T-cell (primary cell): ENCODE data around the gene CHD1. TPM values are rescaled to one million over a fixed set of nuclear protein-coding genes. Genes with fewer than 3 reads are reported as not detected.

Experiments used
- ATAC-seq, 4 experiments: fragments of 200-7000 bp in 3 of 4; fragments of 150-1000 bp in 1 of 4; cut with Tn5 transposase; replicated peaks in 1 of 4; 1 replicate in 3 of 4; 2 replicates in 1 of 4; pipeline ENCODE4 v1.10.0; 2021; ENCODE audit warnings: moderate library complexity in 3 of 4, mild to moderate bottlenecking in 2 of 4, moderate number of reproducible peaks in 1 of 4
- CTCF ChIA-PET, 2 donors: fragments of 300-600 bp; sonication (Branson Sonifier 250); formaldehyde crosslinking; loops; one replicate each; lab custom pipeline; 2022; ENCODE audit warnings: antibody characterized with exemption in 2 of 2; lab: Charles Lee
- POLR2A ChIA-PET, 2 donors: fragments of 300-600 bp; sonication (Branson Sonifier 250); formaldehyde crosslinking; loops; one replicate each; lab custom pipeline; 2022; ENCODE audit warnings: antibody characterized with exemption in 2 of 2; lab: Charles Lee
- DNase-seq, 35 experiments: peaks; one replicate each; pipeline versions ENCODE4 v3.0.0 to v3.0.0-alpha.2; 2013 to 2023
- H3K27ac ChIP-seq: one replicate; pipeline ENCODE4 v1.5.1; 2013; ENCODE audit warnings: low read length
- H3K27me3 ChIP-seq, 2 experiments: replicated peaks in 1 of 2; 1 replicate in 1 of 2; 2 replicates in 1 of 2; pipeline versions ENCODE4 v1.6.1 to v1.7.0; 2013; ENCODE audit warnings: low read length in 1 of 2, mixed read lengths in 1 of 2; ENCODE audit not compliant: control insufficient read depth in 2 of 2, insufficient read depth in 2 of 2; ENCODE audit errors: extremely low read depth in 1 of 2
- H3K36me3 ChIP-seq, 2 donors: 1 replicate in 1 of 2; 2 replicates in 1 of 2; pipeline versions ENCODE4 v1.6.1 to v1.7.0; 2013; ENCODE audit warnings: low read length in 1 of 2; ENCODE audit not compliant: control insufficient read depth in 2 of 2, insufficient read depth in 1 of 2; ENCODE audit errors: extremely low read depth in 1 of 2
- H3K4me1 ChIP-seq, 2 experiments: 1 replicate in 1 of 2; 2 replicates in 1 of 2; pipeline versions ENCODE4 v1.6.1 to v1.7.0; 2013; ENCODE audit warnings: low read length in 2 of 2, mixed read lengths in 1 of 2; ENCODE audit not compliant: insufficient read depth in 2 of 2, control insufficient read depth in 1 of 2; ENCODE audit errors: extremely low read depth in 1 of 2
- H3K4me3 ChIP-seq, 2 donors: 1 replicate in 1 of 2; 2 replicates in 1 of 2; pipeline versions ENCODE4 v1.5.1 to v1.7.0; 2013; ENCODE audit warnings: mild to moderate bottlenecking in 2 of 2, low read length in 1 of 2, moderate library complexity in 1 of 2; ENCODE audit not compliant: control insufficient read depth in 1 of 2; ENCODE audit errors: extremely low read depth in 1 of 2
- H3K9me3 ChIP-seq: 2 replicates; pipeline ENCODE4 v1.7.0; 2013
- H3K27ac Mint-ChIP-seq, 2 donors: one replicate each; pipeline ENCODE4 v1.8.0; 2020 to 2021; ENCODE audit warnings: mild to moderate bottlenecking in 2 of 2, mixed read lengths in 2 of 2
- H3K27me3 Mint-ChIP-seq, 2 donors: one replicate each; pipeline ENCODE4 v1.8.0; 2021 to 2022; ENCODE audit warnings: mixed read lengths in 2 of 2
- H3K36me3 Mint-ChIP-seq: one replicate; pipeline ENCODE4 v1.8.0; 2021; ENCODE audit warnings: mixed read lengths
- H3K4me1 Mint-ChIP-seq, 3 donors: one replicate each; pipeline ENCODE4 v1.8.0; 2020 to 2022; ENCODE audit warnings: mixed read lengths in 3 of 3, mild to moderate bottlenecking in 1 of 3
- H3K4me3 Mint-ChIP-seq, 3 donors: one replicate each; pipeline ENCODE4 v1.8.0; 2020 to 2022; ENCODE audit warnings: mild to moderate bottlenecking in 3 of 3, mixed read lengths in 3 of 3, moderate library complexity in 3 of 3
- H3K9me3 Mint-ChIP-seq, 3 donors: one replicate each; pipeline ENCODE4 v1.8.0; 2020 to 2022; ENCODE audit warnings: mixed read lengths in 3 of 3
- WGBS: methylation state at CpG from one replicate; pipeline ENCODE4 v1.1.5; 2013; ENCODE audit warnings: missing lambda C conversion rate; ENCODE audit not compliant: insufficient coverage; 5-methylcytosine and 5-hydroxymethylcytosine counted together
- total RNA-seq, 35 experiments: library from RNA in 6 of 35; stranded (reverse) in 6 of 35; fragments of 120-200 nt in 1 of 35; gene quantifications; one replicate each; pipeline versions ENCODE4 v1.2.1 to v1.2.4 and lab custom pipeline; 2013 to 2026

The CHD1 gene
- total RNA-seq, 5 donors from 2014 or later (not counting 1 experiment from before 2014, with no cell fraction given): 61.5 to 150 (median 64.9) TPM

DNA sequence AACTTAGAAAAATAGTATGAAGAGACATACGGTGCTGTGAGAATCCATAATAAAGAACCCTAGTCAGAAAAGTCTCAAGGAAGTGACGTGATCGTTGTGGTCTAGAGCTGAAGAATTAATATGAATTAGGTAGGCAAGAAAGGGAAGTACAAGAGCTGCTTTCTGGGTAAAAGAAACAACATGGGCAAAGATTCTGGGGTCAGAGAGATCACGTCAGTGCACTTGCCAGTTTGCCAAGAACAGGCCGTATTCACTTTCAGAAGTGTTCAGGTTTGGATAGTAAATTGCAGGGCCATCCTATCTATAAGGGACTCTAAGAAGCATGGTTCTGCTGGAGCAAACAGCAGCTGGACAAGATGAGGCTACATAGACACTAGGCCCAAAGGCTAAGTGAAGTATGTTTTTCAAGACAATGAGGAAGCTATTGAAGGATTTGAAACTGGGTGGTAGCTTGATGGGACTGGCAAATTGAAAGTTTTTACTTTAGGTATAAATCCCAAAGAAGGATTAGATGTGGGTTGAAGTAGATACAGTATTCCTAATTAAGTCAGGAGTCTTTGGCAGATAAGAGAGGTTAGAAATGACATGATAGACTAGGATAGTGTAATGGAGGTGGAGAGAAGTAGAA lies 4.8 kb upstream of the CHD1 start:
- no peaks in the 10 kb centered on the region for H3K9me3 ChIP-seq
- ChIA-PET CTCF (interaction anchor here in 1 of 2 donors (0.9 to 1.7 kb wide), 4 partner anchors 10 to 130 kb away, joined by 3 to 8 read pairs (median 5); no protein-coding TSS in a partner anchor), POLR2A (interaction anchor here (0.6 to 1.5 kb wide), 7 partner anchors 8 to 137 kb away, joined by 3 to 6 read pairs (median 4); no protein-coding TSS in a partner anchor)
- ATAC-seq: peak in 1 of 4 experiments; percentile 5
- H3K9me3 Mint-ChIP-seq: peaks cover 0 to 4% (median 0%) of the 10 kb centered on the region in 3 donors
- WGBS: 27% methylated on average over 4 of the region's 5 CpGs
- peak overlapping the region; percentile 66 to 90 for H3K27ac Mint-ChIP-seq
- H3K4me3 Mint-ChIP-seq: peak overlapping the region; percentile 13 to 62 (median 21)
- no peaks in the 10 kb centered on the region for H3K27me3 ChIP-seq
- H3K4me1 Mint-ChIP-seq: peaks cover 51 to 78% (median 73%) of the 10 kb centered on the region in 3 donors
- peak in 31 of 35 experiments; percentile 8 to 78 (median 41) for DNase-seq
- peak overlapping the region; percentile 100 for H3K27ac ChIP-seq
- H3K36me3 ChIP-seq: peaks cover 0 to 3% of the 10 kb centered on the region in 2 donors
- H3K4me3 ChIP-seq: no peak overlapping the region
- no peaks in the 10 kb centered on the region for H3K27me3 Mint-ChIP-seq
- H3K4me1 ChIP-seq: peaks cover 17 to 29% of the 10 kb centered on the region in 2 experiments
- H3K36me3 Mint-ChIP-seq: peaks cover 3% of the 10 kb centered on the region

DNA sequence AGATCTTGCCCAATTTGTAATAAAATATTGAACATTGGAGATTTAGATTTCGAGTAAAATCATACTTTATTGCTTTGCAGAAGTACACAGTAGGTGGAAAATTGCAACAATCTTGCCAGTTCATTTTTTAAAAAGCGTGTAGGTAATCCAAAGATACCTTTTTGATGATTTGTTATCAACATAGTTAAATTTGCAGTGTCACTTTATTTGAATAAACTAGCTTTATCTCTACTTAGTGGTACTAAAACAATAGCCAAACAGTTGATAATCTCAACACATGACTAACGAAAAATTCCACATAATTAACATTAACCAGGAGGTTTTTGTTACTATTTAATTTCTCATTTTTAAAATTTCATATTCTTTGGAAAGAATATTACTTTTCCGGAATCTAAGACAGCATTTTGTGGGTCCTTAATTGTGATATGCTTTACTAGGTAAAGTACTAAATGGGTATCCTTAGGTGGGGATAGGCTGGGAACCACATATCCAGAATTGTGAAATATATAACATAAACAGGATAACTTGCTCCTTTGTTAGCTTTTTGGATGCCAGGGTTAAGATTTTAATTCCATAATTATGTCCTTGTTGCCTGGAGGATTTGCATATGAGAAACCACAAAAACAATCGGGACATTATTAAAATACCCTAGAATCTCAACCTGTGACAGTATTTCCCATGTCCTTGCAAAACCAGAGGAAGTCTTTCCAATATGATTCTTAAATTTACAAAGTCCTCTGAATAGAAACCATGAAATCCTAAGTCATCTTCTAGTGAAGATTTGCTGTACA lies 2.4 kb upstream of the CHD1 start:
- no peak for ATAC-seq
- no peaks in the 10 kb centered on the region for H3K27me3 Mint-ChIP-seq
- H3K27ac Mint-ChIP-seq: peak overlapping the region; percentile 99 to 100
- peak overlapping the region; percentile 92 to 99 (median 97) for H3K4me3 Mint-ChIP-seq
- peaks cover 66 to 75% (median 68%) of the 10 kb centered on the region in 3 donors for H3K4me1 Mint-ChIP-seq
- H3K4me3 ChIP-seq: no peak overlapping the region
- H3K36me3 ChIP-seq: peaks cover 0 to 3% of the 10 kb centered on the region in 2 donors
- ChIA-PET CTCF (interaction anchor here in 1 of 2 donors (0.7 to 1.3 kb wide), 2 partner anchors 129 to 444 kb away, joined by 3 to 4 read pairs; no protein-coding TSS in a partner anchor), POLR2A (interaction anchor here (0.6 to 1.6 kb wide), 5 partner anchors 18 to 1701 kb away, joined by 3 to 6 read pairs (median 3); no protein-coding TSS in a partner anchor)
- peaks cover 3% of the 10 kb centered on the region for H3K36me3 Mint-ChIP-seq
- no CpG with 5 or more reads among the region's 5 CpGs for WGBS
- no peaks in the 10 kb centered on the region for H3K9me3 ChIP-seq
- no peak for DNase-seq
- peak overlapping the region; percentile 100 for H3K27ac ChIP-seq
- no peaks in the 10 kb centered on the region for H3K27me3 ChIP-seq
- peaks cover 17 to 35% of the 10 kb centered on the region in 2 experiments for H3K4me1 ChIP-seq
- peaks cover 0 to 4% (median 0%) of the 10 kb centered on the region in 3 donors for H3K9me3 Mint-ChIP-seq

DNA sequence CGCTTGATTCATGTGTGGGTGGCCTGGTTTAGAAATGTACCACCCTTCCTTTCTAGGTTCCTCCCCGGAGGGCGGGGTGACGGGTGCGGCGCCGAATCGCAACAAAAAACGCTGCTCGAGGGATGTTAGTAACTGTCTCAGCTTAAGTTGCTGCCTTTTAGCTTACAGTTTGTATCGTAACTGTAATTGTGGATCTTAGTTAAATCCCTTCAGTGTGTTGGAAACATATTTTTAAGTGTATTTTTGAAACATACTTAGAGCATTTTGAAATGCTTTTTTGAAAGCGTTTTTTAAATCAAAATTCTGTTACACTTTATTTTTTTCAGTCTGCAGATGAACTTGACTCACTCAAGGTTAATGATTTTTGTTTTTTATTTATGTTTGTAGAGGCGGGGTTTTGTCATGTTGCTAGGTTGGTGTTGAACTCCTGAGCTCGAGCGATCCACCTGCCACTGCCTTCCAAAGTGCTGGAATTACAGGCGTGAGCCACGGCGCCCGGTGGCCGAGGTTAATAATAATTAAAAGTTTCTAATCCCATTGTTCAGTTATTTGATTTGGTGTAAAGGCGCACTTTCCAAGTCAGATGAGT lies 997 bp upstream of the CHD1 start:
- Mint-ChIP-seq H3K4me1 (peaks cover 68 to 75% (median 70%) of the 10 kb centered on the region in 3 donors), H3K27ac (peak overlapping the region; percentile 99 to 100), H3K36me3 (peaks cover 7% of the 10 kb centered on the region), H3K9me3 (peaks cover 0 to 4% (median 0%) of the 10 kb centered on the region in 3 donors), H3K4me3 (peak overlapping the region; percentile 92 to 99 (median 97)), H3K27me3 (no peaks in the 10 kb centered on the region)
- POLR2A ChIA-PET: interaction anchor here (0.5 to 4.1 kb wide), 13 partner anchors 10 to 1973 kb away, joined by 3 to 27 read pairs (median 4); partner anchors contain the start of gene ST8SIA4 (in 1 of the 2)
- WGBS: 32% methylated on average over 5 of the region's 21 CpGs
- Histone ChIP-seq H3K4me3 (peak overlapping the region; percentile 60 to 98), H3K9me3 (no peaks in the 10 kb centered on the region), H3K36me3 (peaks cover 0 to 13% of the 10 kb centered on the region in 2 donors), H3K4me1 (peaks cover 17 to 42% of the 10 kb centered on the region in 2 experiments), H3K27ac (peak overlapping the region; percentile 100), H3K27me3 (no peaks in the 10 kb centered on the region)
- DNase-seq (no peak), ATAC-seq (no peak)
- CTCF ChIA-PET: interaction anchor here (0.8 to 2.1 kb wide), 5 partner anchors 17 to 131 kb away, joined by 3 to 7 read pairs (median 4); no protein-coding TSS in a partner anchor

DNA sequence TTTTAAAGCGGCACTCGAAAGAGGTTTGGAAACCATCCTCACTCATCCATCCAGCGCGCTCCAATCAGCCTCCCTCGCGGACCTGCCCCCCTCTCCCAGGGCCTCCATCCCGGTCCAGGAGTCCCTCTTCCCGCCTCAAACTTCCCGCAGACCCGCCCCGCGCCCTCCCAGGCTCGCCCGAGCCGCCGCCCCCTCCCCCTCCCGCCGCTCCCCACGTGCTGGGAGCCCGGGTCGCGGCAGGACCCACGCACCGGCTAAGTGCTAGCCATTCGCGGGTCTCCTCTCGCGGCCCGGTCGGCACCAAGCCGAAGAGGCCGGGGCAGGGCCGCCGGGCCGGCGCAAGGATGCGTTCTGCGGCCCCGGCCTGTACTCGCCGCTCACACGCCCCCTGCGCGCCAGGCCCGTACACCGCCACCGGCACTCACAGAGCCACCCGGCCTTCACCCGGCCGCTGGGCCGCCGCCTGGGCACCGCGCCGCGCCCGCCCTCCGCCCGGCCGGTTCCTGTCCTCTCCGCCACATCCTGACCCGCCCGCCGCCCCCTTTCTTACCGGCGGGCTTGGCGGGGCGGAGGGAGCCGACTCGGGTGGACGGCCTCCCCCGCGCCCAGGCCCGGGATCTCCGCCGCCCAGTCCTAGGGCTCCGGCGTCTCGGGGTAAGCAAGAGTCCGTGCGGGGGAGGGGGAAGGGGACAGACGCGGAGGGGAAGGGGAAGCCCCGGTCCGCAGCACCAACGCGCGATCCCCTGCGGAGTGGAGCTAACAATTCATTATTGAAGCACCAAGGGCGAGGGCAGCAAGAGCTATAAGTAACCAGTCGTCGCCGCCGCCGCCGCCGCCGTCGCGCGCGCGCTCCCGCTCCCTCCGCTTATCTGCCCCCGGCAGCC lies 576 bp downstream of the CHD1 start:
- no peaks in the 10 kb centered on the region for H3K27me3 ChIP-seq
- peaks cover 16% of the 10 kb centered on the region for H3K36me3 Mint-ChIP-seq
- DNase-seq: peak in 32 of 35 experiments; percentile 1 to 57 (median 26)
- ATAC-seq: peak in 3 of 4 experiments; percentile 6 to 19 (median 18)
- H3K27me3 Mint-ChIP-seq: no peaks in the 10 kb centered on the region
- H3K9me3 ChIP-seq: no peaks in the 10 kb centered on the region
- H3K27ac ChIP-seq: peak overlapping the region; percentile 100
- no peaks in the 10 kb centered on the region for H3K9me3 Mint-ChIP-seq
- WGBS: under 1% methylated on average over 96 of the region's 106 CpGs
- ChIA-PET POLR2A (interaction anchor here (0.7 to 4.1 kb wide), 4 partner anchors 15 to 130 kb away, joined by 3 to 27 read pairs (median 4); no protein-coding TSS in a partner anchor), CTCF (interaction anchor here in 1 of 2 donors (1.1 to 2.1 kb wide), 2 partner anchors 15 to 105 kb away, joined by 3 to 7 read pairs; no protein-coding TSS in a partner anchor)
- H3K4me3 ChIP-seq: peak overlapping the region; percentile 73 to 98
- H3K4me1 ChIP-seq: peaks cover 15 to 40% of the 10 kb centered on the region in 2 experiments
- peaks cover 4 to 24% of the 10 kb centered on the region in 2 donors for H3K36me3 ChIP-seq
- peaks cover 68 to 76% (median 71%) of the 10 kb centered on the region in 3 donors for H3K4me1 Mint-ChIP-seq
- H3K27ac Mint-ChIP-seq: peak overlapping the region; percentile 99 to 100
- peak overlapping the region; percentile 92 to 99 (median 97) for H3K4me3 Mint-ChIP-seq

DNA sequence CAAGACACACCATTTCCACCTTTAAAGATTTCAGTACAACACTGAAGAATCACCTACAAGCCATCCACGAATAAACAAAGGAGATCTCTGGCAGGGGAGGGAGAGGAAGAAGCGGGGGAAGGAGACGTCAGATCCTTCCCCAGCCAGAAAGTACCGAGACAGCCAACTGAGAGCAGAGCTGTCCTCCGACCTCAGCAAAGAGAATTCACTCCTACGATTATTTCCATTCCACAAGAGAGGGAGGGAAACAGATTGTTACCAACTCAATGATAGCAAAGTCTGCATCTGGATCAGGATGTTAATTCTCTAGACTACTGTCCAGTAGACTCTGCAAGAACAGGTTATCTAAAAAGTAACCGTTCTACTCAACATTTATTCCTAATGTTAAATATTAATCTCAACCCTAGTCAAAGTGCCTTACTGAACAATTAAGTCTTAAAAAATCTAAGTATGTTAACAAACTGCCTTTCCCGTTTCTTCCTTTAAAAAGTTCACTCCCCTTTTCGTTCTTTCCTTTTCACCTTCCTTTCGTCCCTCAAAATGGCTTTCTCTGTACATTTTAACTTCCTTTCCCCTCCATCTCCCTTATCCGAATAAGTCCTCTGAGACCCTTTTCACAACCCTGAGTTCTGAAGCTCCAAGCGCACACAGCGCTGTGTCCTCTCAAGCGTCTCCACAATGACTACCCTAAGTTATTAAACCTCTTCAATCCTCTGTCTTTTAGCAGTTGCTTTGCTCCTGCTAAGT lies 1.4 kb downstream of the CHD1 start:
- no peaks in the 10 kb centered on the region for H3K27me3 ChIP-seq
- H3K9me3 ChIP-seq: no peaks in the 10 kb centered on the region
- H3K27ac Mint-ChIP-seq: peak overlapping the region; percentile 96 to 98
- 0% methylated on average over 7 of the region's 14 CpGs for WGBS
- H3K9me3 Mint-ChIP-seq: no peaks in the 10 kb centered on the region
- DNase-seq (peak in 34 of 35 experiments; percentile 30 to 88 (median 65)), ATAC-seq (peak in 2 of 4 experiments; percentile 8 to 26)
- POLR2A ChIA-PET: interaction anchor here (0.5 to 4.1 kb wide), 5 partner anchors 9 to 117 kb away, joined by 3 to 27 read pairs (median 4); no protein-coding TSS in a partner anchor
- H3K4me1 ChIP-seq: peaks cover 18 to 44% of the 10 kb centered on the region in 2 experiments
- H3K36me3 Mint-ChIP-seq: peaks cover 22% of the 10 kb centered on the region
- peak overlapping the region; percentile 100 for H3K27ac ChIP-seq
- H3K4me3 ChIP-seq: peak overlapping the region; percentile 73 to 98
- CTCF ChIA-PET: interaction anchor here (0.6 to 1.4 kb wide), 6 partner anchors 16 to 132 kb away, joined by 3 to 13 read pairs (median 4); no protein-coding TSS in a partner anchor
- peaks cover 66 to 74% (median 69%) of the 10 kb centered on the region in 3 donors for H3K4me1 Mint-ChIP-seq
- H3K36me3 ChIP-seq: peaks cover 4 to 31% of the 10 kb centered on the region in 2 donors
- H3K27me3 Mint-ChIP-seq: no peaks in the 10 kb centered on the region
- H3K4me3 Mint-ChIP-seq: peak overlapping the region; percentile 92 to 97 (median 96)
